ENCODE results near the gene RGS9. TPM values are rescaled to one million over a fixed set of nuclear protein-coding genes. Genes with fewer than 3 reads are reported as not detected.
"Not testable (repeated sequence)": the region's sequence is repeated elsewhere in the genome, so short reads cannot be mapped to it uniquely, and the experiment has no call there.

The RGS9 gene
- total RNA-seq, 1 donor from 2014 or later, result 23.8 TPM

DNA sequence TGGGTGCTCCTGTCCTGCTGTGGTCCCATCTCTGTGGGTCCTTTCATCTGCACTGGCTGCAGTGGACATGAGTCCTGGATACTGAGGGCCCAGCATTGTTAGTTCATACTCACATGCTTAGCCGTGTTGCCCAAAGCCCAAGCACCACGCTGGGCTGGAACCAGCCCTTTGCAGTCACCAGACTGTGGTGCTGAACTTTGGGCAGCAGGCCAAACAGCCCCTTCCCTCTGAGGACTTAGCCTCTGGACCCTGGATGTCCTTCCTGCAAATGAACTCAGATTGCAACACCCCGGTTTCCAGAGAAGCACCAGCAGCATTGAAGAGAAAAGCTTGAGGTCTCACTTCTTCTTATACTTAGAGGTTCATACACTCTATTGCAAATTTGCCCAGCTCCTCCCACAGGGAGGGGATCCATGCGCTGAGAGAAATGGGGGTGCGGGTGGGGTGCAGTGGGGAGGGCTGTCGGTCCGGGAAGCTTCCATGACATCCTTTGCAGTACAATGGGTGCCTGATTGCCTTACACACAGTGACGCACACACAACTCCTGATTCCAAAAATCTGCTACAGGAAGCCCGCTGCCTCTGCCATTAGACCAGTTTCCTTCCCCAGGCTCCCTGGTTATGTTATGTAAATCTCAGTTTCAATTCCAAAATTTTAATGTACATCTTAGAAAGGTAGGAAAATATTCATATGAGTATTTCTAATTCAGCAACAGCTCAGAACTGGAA lies 65.8 kb downstream of the RGS9 start:
- intact Hi-C loops (cut with micrococcal nuclease), result no loop called here

DNA sequence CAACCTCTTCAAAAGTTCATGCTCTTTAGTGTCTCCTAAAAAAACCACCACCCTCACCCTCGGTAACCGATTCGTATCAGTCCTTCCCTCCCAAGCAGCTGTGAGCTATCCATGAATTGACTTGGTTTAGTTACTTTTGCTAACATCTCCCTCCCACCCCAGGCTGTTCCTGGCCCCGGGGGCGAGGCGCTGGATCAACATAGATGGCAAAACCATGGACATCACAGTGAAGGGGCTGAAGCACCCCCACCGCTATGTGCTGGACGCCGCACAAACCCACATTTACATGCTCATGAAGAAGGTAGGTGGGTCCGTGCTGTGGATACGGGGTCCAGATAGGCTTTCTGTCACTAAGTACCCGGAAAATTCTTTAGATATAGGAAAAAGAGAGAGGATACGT lies 66.8 kb downstream of the RGS9 start:
- intact Hi-C loops (cut with micrococcal nuclease), result no loop called here

DNA sequence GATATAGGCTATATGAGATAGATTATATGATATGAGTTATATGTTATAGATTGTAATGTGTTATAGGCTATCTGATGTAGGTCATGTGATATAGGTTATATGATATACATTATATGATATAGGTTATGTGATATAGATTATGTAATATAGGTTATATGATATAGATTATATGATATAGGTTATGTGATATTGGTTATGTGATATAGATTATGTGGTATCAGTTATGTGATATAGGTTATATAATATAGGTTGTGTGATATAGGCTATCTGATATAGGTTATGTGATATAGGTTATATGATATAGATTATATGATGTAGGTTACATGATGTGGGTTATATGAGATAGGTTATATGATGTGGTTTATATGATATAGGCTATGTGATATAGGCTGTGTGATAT lies 68.5 kb downstream of the RGS9 start:
- intact Hi-C loops (cut with micrococcal nuclease), result no loop called here

DNA sequence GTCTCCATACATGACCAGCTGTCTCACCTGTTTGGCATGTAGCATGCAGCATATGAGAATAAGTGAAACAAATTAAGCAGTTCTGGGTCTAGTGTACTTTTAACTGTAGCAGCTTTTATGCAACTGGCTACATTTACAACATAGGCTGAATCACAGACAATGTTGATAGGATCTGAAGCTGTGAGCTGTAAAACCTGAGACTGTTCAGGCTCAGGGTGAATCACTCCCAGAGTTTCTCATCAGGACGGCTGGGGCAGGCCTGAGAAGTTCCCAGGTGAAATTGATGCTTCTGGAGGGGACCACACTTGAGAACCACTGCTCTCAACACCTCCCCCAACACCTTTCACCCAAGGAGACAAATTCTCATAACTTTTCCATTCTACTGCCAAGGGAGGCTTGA lies 70.3 kb downstream of the RGS9 start:
- intact Hi-C loops (cut with micrococcal nuclease), result not testable (repeated sequence)

DNA sequence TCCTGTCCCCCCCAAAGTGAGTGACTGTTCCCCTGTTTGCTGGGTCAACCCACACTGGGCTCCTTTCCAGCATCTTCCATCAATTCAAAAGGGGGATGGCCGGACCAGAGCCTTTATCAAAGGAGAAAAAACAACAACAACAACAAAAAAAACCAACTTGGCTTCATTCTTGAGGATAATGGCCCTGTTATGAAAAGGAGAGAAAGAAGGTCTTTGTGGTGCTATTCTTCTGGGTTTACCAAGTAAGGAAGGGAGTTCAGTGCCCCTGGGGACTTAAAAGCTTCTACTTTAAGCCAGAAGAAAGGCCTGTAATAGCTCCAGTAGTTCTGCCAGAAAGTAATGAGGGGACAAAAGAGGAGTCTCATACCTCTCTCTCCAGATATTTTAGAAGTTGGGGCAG lies 71.5 kb downstream of the RGS9 start:
- intact Hi-C loops (cut with micrococcal nuclease), result no loop called here

DNA sequence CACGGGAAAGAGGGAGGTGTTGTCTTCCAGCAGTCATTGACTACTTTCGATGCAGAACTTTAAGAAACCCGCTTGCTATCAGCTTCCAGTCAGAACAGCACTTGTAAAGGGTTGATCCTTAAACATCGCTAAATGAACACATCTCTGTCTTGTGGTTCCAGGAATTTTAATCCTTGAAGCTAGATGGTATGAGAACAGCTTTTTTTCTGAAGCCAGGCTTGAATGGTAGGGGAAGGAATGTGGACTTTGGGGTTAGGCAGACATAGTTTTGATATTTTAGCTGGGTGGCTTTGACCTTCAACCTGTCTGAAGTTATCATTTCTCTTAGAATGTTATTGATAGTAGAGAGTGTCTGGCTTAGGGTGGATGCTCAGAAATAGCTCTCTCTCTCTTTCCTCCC lies 81.1 kb downstream of the RGS9 start:
- intact Hi-C loops (cut with micrococcal nuclease), result no loop called here

DNA sequence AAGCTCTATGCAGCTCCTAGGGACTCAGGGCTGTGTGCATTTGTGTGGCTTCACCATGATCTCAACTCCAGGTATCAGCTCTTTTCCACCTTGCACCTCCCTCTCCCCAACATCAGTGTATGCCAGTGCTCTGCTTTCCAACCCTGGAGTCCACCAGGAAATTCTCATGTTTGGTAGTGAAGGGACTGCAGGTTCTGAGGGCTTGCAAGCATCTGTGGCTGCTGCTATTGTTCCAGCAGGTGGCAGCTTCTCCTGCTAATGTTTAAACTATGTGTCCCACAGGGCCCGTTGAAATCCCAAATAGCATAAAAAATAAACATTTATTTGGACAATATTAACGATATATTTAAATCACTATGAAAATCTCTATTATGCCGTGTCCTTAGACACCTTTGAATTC lies 82.0 kb downstream of the RGS9 start:
- intact Hi-C loops (cut with micrococcal nuclease), result no loop called here

DNA sequence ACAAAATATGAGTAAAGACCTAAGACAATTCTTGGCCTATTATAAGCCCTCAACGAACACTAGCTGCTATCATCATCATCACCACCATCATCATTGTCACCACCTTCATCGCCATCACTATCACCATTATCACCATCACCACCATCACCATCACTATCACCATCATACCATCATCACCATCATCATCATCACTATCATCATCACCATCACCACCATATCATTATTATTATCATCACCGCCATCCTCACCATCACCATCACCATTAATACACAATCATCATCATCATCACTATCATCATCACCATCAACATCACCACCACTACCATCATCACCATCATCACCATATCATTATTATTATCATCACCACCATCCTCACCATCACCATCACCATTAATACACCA lies 82.5 kb downstream of the RGS9 start:
- intact Hi-C loops (cut with micrococcal nuclease), result no loop called here

DNA sequence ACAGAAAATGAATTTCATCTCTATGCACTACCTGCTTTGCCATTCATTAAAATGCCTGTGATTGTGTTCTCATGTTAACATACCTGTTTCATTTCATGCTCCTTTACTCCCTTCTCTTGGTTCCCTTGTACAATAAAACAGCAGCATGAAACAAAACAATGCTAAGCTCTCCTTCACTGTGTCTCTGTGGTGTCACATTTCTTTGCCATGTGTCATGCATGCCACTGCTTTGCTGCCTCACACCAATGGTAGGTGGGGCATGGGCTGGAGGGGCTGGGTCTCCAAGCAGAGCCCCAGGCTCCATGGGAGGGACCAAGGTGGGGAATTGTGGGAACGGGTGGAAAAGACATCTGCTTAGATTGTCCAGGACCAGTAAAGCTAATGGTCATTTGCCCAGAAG lies 83.6 kb downstream of the RGS9 start:
- intact Hi-C loops (cut with micrococcal nuclease), result no loop called here

DNA sequence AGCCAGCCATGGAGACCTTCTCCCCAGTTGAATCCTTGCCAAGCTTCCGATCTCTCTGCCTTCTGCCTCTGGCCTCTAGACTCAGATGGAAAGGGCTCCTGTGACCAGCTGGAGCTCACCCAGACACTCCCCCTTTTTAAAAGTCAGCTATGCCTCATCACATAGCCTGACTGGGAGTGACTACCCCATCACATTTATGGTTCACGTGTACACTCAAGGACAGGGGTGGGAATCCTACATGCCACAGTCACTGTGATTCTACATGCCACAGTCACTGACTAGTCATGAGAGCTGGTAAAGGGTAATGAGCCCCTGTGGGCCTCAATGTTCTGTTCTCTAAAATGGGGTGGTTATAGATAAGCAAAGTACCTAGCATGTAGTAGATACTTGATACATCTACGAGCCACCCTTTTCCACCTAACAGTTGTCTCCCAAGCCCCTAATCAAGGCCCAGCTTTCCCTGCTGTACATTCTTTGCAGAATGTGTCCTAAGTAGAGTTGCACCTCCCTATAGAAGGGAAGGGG lies 85.1 kb downstream of the RGS9 start:
- intact Hi-C loops (cut with micrococcal nuclease), result no loop called here

DNA sequence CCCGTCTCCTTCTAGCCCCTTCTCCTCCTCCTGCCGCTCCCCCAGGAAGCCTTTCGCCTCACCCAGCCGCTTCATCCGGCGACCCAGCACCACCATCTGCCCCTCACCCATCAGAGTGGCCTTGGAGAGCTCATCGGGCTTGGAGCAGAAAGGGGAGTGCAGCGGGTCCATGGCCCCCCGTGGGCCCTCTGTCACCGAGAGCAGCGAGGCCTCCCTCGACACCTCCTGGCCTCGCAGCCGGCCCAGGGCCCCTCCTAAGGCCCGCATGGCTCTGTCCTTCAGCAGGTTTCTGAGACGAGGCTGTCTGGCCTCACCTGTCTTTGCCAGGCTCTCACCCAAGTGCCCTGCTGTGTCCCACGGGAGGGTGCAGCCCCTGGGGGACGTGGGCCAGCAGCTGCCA lies 87.9 kb downstream of the RGS9 start:
- intact Hi-C loops (cut with micrococcal nuclease), result loop anchor here (5.0 kb wide), 1 partner anchor 37 kb away; no protein-coding TSS in a partner anchor

DNA sequence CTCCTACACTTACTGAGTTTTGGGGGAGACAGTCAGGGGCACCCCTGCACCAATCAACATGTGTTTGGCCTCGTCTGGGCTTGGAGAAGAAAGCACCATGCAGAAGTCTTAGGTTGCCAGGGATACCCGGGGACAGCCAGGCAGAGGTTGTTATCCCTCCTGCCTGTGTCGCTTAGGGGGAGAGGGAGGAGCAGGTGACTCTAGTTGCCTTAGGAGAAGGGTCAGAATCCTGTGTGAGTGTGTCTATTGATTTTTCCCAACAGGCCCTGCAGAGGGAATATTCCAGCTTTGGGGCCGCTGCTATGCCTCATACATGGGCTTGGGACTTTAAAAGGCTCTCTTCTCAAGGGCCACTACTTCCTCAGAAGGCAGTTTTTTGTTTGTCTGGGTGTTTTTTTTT lies 89.1 kb downstream of the RGS9 start:
- intact Hi-C loops (cut with micrococcal nuclease), result loop anchor here (5.0 kb wide), 1 partner anchor 36 kb away; no protein-coding TSS in a partner anchor

DNA sequence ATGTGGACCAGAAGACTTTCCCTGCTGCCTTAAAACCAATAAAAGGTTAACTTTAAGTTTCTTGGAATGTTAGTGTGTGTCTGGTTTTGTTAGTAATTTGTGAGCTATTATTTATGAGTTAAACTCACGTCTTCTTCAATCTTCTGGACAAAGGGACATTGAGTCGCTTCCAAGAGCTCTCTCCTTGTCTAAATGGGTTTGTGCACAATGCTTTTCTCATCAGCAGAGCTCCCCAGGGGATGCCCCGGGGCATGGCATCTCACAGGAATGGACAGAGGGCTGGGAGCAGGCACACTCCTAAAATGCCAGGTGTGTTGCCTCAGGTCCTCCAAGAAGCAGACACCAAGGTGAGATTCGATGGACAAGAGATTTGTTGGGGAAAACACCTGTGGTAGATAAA lies 90.5 kb downstream of the RGS9 start:
- intact Hi-C loops (cut with micrococcal nuclease), result loop anchor here (2.0 to 5.0 kb wide), 3 partner anchors 35 to 55 kb away; no protein-coding TSS in a partner anchor

DNA sequence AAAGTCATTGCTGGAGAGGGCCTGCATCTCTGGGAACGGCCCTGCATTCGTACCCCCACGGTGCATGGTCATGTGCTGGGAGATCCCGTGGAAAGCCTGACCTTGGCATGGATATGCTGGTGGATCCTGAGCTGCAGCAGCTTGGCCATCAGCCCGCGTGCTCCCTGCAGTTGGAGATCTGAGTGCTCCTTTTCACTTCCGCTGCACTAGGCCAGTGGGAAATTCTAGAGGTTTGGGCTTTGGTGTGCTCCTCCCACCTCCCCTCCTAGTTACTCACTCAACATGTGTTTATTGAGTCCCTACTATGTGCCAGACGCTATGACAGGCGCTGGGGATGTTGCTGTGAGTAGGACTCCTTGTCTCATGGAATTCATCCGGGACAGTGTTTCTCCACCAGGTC lies 91.1 kb downstream of the RGS9 start:
- intact Hi-C loops (cut with micrococcal nuclease), result loop anchor here (2.0 to 5.0 kb wide), 3 partner anchors 34 to 55 kb away; no protein-coding TSS in a partner anchor

DNA sequence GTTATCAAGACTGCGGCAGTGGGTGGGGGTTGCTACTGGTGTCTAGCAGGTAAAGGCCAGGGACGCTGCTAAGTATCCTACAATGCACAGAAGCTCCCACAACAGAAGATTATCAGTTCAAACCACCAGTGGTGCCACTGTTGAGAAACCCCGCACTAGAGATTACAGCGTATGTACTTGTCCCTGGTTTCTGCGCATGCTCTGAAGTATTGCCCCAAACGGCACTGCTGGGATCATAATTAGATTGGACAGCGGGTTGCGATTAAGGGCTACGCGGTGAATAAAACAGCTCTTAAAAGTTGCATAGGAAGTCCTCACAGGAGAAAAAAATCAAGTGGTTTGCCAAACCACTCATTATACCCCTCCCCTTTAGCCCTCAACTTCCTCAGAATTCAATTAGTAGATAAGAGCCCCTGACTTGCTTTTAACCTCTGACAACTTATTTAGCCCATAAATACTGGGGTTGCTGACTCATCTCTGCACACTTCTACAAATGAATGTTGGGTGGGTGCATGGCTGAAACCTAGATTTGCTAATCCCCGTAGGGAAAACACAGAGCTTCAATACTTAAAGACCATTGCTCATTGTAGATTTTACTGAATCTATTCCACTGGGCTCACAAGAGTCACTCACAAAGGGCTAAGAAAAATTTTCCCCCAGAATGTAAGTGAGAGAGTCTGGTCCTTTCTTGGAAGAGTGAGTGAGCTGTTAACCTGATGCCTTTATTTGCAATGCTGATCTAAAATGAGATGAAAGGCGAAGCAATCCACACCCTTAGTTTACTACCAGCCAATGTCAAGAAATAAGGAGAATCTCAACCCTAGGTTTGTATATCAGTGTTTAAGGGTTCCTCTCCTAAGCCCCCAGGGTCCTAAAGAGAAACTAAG lies 91.8 kb downstream of the RGS9 start:
- intact Hi-C loops (cut with micrococcal nuclease), result loop anchor here (1.0 to 5.0 kb wide), 4 partner anchors 33 to 294 kb away; no protein-coding TSS in a partner anchor

DNA sequence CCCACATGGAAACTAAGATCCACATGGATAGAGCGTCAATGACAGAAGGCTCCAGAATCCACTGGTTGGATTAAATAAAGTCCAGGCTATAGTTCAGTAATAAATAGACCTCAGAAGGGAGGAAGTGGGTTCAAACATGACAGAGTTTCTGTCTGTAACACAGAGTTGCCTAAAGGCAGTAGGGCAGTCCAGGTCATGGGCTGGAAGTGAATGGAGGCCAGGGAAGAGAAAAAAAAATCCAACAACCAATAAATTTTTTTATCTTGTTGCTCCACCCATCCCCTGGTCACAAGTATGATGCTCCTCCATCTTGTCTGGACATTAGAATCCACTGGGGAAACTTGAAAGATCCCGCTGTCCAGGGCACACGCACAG lies 92.4 kb downstream of the RGS9 start:
- intact Hi-C loops (cut with micrococcal nuclease), result loop anchor here (1.0 to 5.0 kb wide), 4 partner anchors 33 to 294 kb away; no protein-coding TSS in a partner anchor

DNA sequence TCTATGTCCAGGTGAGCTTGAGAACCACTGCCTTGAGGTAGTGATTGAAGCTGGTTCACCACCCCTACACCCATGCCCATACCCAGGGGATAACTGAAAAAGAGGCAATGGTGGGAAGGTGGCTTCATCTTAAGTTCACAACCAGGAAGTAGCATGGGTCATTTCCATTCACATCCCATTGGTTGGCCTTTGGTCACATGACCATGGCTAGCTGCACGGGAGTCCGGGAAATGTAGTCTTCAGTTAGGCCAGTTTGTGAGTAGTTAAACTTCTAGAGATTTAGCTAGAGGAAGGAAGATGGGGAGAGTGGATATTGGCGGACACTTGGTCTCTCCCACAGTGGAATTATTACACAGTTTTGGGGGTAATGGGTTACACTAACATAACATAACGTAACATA lies 92.9 kb downstream of the RGS9 start:
- intact Hi-C loops (cut with micrococcal nuclease), result loop anchor here (5.0 to 10.0 kb wide), 4 partner anchors 62 to 757 kb away; no protein-coding TSS in a partner anchor

DNA sequence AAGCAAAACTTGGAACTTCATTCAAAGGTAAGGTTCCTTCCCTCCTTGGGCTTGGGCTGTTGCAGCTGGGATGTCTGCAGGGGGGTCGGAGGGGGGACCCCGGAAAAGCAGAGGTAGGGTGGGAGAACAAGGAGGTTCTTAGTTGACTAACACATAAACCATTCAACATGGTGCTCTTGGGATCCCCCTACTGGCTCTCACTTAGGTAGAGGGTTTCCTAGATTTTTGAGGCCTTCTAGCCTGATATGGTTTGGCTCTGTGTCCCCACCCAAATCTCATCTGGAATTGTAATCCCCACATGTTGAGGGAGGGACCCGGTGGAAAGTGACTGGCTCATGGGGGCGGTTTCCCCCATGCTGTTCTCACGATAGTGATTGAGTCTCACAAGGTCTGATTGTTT lies 93.9 kb downstream of the RGS9 start:
- intact Hi-C loops (cut with micrococcal nuclease), result loop anchor here (1.0 to 10.0 kb wide), 6 partner anchors 61 to 934 kb away; no protein-coding TSS in a partner anchor

DNA sequence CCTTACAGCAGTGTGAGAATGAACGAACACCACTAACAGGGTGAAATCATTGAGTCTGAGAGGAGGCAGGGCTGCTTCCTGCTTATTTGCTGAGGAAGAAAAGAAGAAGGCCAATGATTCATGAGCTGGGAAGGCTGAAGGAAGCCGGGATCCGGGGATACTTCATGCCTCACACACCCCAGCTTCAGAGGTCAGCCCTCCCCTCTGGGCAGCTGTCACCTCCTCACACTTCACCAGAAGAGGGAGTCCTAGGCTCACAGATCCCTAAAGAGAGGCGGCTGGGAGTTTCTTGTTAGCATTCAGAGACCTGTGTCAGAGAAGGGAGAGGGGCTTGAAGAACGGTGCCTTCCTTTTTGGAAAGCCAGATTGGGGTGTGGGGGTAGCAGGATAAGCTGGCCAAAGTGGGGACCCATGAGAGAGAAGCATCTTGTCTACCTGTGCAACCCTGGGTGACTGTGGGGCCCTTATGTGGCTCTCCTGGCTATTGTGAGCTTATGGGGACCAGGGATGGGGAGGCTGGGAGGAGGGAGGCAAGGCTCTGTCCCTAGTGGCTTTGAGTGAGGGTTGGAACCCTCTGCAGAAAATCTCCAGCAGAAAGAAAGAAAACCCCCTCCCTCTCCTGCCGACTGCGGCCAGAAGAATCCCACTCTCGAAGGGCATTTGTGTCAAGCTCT lies 94.6 kb downstream of the RGS9 start:
- intact Hi-C loops (cut with micrococcal nuclease), result loop anchor here (1.0 to 10.0 kb wide), 6 partner anchors 61 to 934 kb away; no protein-coding TSS in a partner anchor

DNA sequence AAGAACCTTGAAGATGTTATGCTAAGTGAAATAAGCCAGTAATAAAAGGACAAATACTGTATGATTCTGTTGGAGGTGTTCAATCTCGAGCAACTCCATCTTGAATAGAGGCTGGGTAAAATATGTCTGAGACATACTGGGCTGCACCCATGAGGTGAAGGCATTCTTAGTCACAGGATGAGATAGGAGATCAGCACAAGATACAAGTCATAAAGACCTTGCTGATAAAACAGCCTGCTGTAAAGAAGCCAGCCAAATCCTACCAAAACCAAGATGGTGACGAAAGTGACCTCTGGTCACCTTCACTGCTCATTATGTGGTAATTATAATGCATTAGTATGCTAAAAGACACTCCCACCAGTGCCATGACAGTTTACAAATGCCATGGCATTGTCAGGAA lies 98.1 kb downstream of the RGS9 start:
- intact Hi-C loops (cut with micrococcal nuclease), result loop anchor here (10.0 kb wide), 2 partner anchors 180 to 570 kb away; no protein-coding TSS in a partner anchor

DNA sequence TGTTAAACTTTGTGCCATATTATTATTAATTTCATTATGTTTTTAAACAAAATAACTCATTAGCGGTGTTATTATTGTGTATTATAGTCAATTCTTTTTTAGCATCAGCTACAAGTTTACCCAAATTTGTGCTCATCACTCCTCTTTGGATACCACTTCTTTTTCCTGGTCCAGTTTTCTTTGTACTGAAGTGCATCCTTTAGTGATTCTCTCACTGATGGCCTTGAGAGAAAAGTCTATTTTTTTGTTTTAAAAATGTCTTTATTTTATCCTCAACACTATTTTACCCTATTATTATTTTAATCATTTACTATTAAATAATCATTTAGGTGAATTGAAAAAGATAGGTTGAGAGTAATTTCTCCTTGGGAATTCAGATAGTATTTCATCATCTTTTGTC lies 99.2 kb downstream of the RGS9 start:
- intact Hi-C loops (cut with micrococcal nuclease), result loop anchor here (10.0 kb wide), 2 partner anchors 178 to 568 kb away; no protein-coding TSS in a partner anchor
